HepG2 (cell line): Measurements from ENCODE around the gene PTPRM. TPM values are rescaled to one million over a fixed set of nuclear protein-coding genes. Genes with fewer than 3 reads are reported as not detected.

Experiments
- CBX2 ChIP-seq, 2 experiments: fragments of 200-600 bp in 1 of 2; sonication (generic); formaldehyde crosslinking in 1 of 2; IDR thresholded peaks; 2 replicates each; pipeline versions ENCODE4 v1.7.0 to v1.8.1; 2018 to 2022; ENCODE audit warnings: low read depth in 2 of 2, low read length in 1 of 2, mild to moderate bottlenecking in 1 of 2, missing genetic modification reagents in 1 of 2
- EP300 ChIP-seq, 3 experiments: sonication (generic) in 1 of 3; formaldehyde crosslinking in 1 of 3; IDR thresholded peaks; 2 replicates each; pipeline versions ENCODE4 v1.5.1 to v1.6.1; 2011 to 2020; ENCODE audit warnings: low read depth in 2 of 3, low read length in 2 of 3, borderline replicate concordance in 1 of 3, improper control_type of control experiment in 1 of 3, mild to moderate bottlenecking in 1 of 3, missing genetic modification reagents in 1 of 3, moderate library complexity in 1 of 3
- FOSL1 ChIP-seq: sonication (generic); formaldehyde crosslinking; IDR thresholded peaks from 2 replicates; pipeline ENCODE4 v1.9.0; 2021; ENCODE audit warnings: missing genetic modification reagents, borderline replicate concordance
- FUBP1 ChIP-seq: sonication (generic); formaldehyde crosslinking; IDR thresholded peaks from 2 replicates; pipeline ENCODE4 v1.5.1; 2020; ENCODE audit warnings: missing genetic modification reagents, mild to moderate bottlenecking, borderline replicate concordance
- GATAD2A ChIP-seq: IDR thresholded peaks from 2 replicates; pipeline ENCODE4 v1.6.1; 2016
- ISX ChIP-seq: sonication (generic); formaldehyde crosslinking; conservative IDR thresholded peaks from 2 replicates; pipeline ENCODE4 v1.5.0; 2020; ENCODE audit warnings: missing genetic modification reagents
- KDM4B ChIP-seq: sonication (generic); formaldehyde crosslinking; IDR thresholded peaks from 2 replicates; pipeline ENCODE4 v1.4.0; 2020; ENCODE audit warnings: missing genetic modification reagents
- NCOA2 ChIP-seq: sonication (generic); formaldehyde crosslinking; IDR thresholded peaks from 2 replicates; pipeline ENCODE4 v1.8.0; 2022; ENCODE audit warnings: inconsistent platforms
- PITX1 ChIP-seq: sonication (generic); formaldehyde crosslinking; IDR thresholded peaks from 2 replicates; pipeline ENCODE4 v1.5.1; 2020; ENCODE audit warnings: mild to moderate bottlenecking, missing genetic modification reagents
- SALL1 ChIP-seq: sonication (generic); formaldehyde crosslinking; IDR thresholded peaks from 2 replicates; pipeline ENCODE4 v1.8.0; 2022; ENCODE audit warnings: mild to moderate bottlenecking, missing genetic modification reagents
- SAP130 ChIP-seq: IDR thresholded peaks from 2 replicates; pipeline ENCODE4 v1.6.1; 2016; ENCODE audit warnings: low read depth
- ZBTB44 ChIP-seq: sonication (generic); formaldehyde crosslinking; IDR thresholded peaks from 2 replicates; pipeline ENCODE4 v1.4.0; 2020; ENCODE audit warnings: missing genetic modification reagents
- ZNF232 ChIP-seq: sonication (generic); formaldehyde crosslinking; IDR thresholded peaks from 2 replicates; pipeline ENCODE4 v1.4.0; 2020; ENCODE audit warnings: missing genetic modification reagents, borderline replicate concordance
- ZNF362 ChIP-seq: sonication (generic); formaldehyde crosslinking; IDR thresholded peaks from 2 replicates; pipeline ENCODE4 v1.4.0; 2020; ENCODE audit warnings: missing genetic modification reagents, mild to moderate bottlenecking, borderline replicate concordance
- ZNF589 ChIP-seq: sonication (generic); formaldehyde crosslinking; conservative IDR thresholded peaks from 2 replicates; pipeline ENCODE4 v1.8.0; 2022; ENCODE audit warnings: mild to moderate bottlenecking, moderate library complexity, missing genetic modification reagents
- ZNF740 ChIP-seq: sonication (generic); formaldehyde crosslinking; IDR thresholded peaks from 2 replicates; pipeline ENCODE4 v1.4.0; 2020; ENCODE audit warnings: missing genetic modification reagents
- ZNF775 ChIP-seq: sonication (generic); formaldehyde crosslinking; IDR thresholded peaks from 2 replicates; pipeline ENCODE4 v1.4.0; 2020; ENCODE audit warnings: missing genetic modification reagents, mild to moderate bottlenecking, moderate library complexity, borderline replicate concordance
- polyA plus RNA-seq, 8 experiments: library from polyadenylated mRNA; depleted of rRNA in 3 of 8; stranded (reverse) in 7 of 8; unstranded in 1 of 8; fragments of >200 nt; fragmentation: Illumina TruSeq in 4 of 8; extraction: Trizol in 4 of 8; gene quantifications; 2 replicates each; pipeline versions ENCODE4 v1.2.1 to v1.2.3, GENCODE V29; 2011 to 2016; ENCODE audit warnings: low read depth in 4 of 8, missing spikeins in 1 of 8, mixed read lengths in 1 of 8; ENCODE audit not compliant: insufficient read depth in 1 of 8
- total RNA-seq, 5 experiments: library from RNA; depleted of rRNA; stranded (reverse); fragments of >200 nt; fragmentation: Illumina TruSeq; extraction: Trizol; gene quantifications; 2 replicates each; pipeline ENCODE4 v1.2.3, GENCODE V29; 2016; ENCODE audit warnings: low read depth in 1 of 5
- TF ChIP-seq, protein P1 (sequence below): sonication (generic); formaldehyde crosslinking; IDR thresholded peaks from 2 replicates; pipeline ENCODE4 v1.8.1; 2023; ENCODE audit warnings: missing genetic modification reagents, mild to moderate bottlenecking, borderline replicate concordance
- TF ChIP-seq, protein P2 (sequence below): IDR thresholded peaks from 2 replicates; pipeline ENCODE4 v1.6.1; 2018; ENCODE audit warnings: missing genetic modification reagents

PTPRM gene
- total and polyA plus RNA-seq, 2 of the 13 experiments (the other 11 are each of a cell fraction or from before 2014, with no cell fraction given): 12.6 to 108 TPM

GRCh38 chr18:7646174-7646886 lies 79.2 kb downstream of the PTPRM start (continued):
- TF ChIP-seq, protein P1, sequence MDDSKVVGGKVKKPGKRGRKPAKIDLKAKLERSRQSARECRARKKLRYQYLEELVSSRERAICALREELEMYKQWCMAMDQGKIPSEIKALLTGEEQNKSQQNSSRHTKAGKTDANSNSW (CRISPR knock-in tag): no peak
- TF ChIP-seq ZNF740 (CRISPR knock-in tag): no peak
- peak; percentile 30; the same call in 1 of the 2 replicates for TF ChIP-seq FUBP1 (CRISPR knock-in tag)
- TF ChIP-seq ZBTB44 (CRISPR knock-in tag): no peak
- TF ChIP-seq KDM4B (CRISPR knock-in tag): no peak
- no peak for TF ChIP-seq ISX (CRISPR knock-in tag)
- no peak for TF ChIP-seq ZNF589 (CRISPR knock-in tag)
- no peak for TF ChIP-seq CBX2 (IDR thresholded peaks at IDR 0.05; ENCODE audit: low read depth, low read length)
- TF ChIP-seq CBX2 (CRISPR knock-in tag; IDR thresholded peaks at IDR 0.05; ENCODE audit: low read depth): no peak
- peak; percentile 79 for TF ChIP-seq NCOA2
- TF ChIP-seq SAP130 (CRISPR knock-in tag): peak; percentile 71
- TF ChIP-seq, protein P2, sequence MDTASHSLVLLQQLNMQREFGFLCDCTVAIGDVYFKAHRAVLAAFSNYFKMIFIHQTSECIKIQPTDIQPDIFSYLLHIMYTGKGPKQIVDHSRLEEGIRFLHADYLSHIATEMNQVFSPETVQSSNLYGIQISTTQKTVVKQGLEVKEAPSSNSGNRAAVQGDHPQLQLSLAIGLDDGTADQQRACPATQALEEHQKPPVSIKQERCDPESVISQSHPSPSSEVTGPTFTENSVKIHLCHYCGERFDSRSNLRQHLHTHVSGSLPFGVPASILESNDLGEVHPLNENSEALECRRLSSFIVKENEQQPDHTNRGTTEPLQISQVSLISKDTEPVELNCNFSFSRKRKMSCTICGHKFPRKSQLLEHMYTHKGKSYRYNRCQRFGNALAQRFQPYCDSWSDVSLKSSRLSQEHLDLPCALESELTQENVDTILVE (CRISPR knock-in tag): no peak
- TF ChIP-seq PITX1 (CRISPR knock-in tag): peak; percentile 62; the same call in 1 of the 2 replicates
- no peak for TF ChIP-seq ZNF232
- no peak for TF ChIP-seq ZNF775 (CRISPR knock-in tag)
- peak; percentile 39; the same call in 1 of the 2 replicates for TF ChIP-seq GATAD2A (CRISPR knock-in tag)
- no peak for TF ChIP-seq ZNF362
- peak in 1 of 2 experiments; percentile 62; a peak in 2 of 4 replicates for TF ChIP-seq EP300 (IDR thresholded peaks at IDR 0.05; ENCODE audit: low read depth in 2 of 2, low read length in 2 of 2)
- peak; percentile 76; the same call in 1 of the 2 replicates for TF ChIP-seq EP300 (CRISPR knock-in tag; IDR thresholded peaks at IDR 0.05; ENCODE audit: borderline replicate concordance)
- no peak for TF ChIP-seq FOSL1 (CRISPR knock-in tag)
- TF ChIP-seq SALL1 (CRISPR knock-in tag): peak; percentile 55; the same call in 1 of the 2 replicates
